HG03066 (cell line): Measurements from ENCODE around the gene MARK2.
A peak's percentile ranks its signal among the peaks of the same experiment; 100 is the strongest.
"Not testable (repeated sequence)": the region's sequence is repeated elsewhere in the genome, so short reads cannot be mapped to it uniquely, and the experiment has no call there.

Source experiments
- ATAC-seq: cut with Tn5 transposase; IDR thresholded peaks from one replicate; pipeline ENCODE4 v1.9.1; 2021; ENCODE audit warnings: low read depth; ENCODE audit not compliant: unreplicated experiment

The MARK2 gene

DNA sequence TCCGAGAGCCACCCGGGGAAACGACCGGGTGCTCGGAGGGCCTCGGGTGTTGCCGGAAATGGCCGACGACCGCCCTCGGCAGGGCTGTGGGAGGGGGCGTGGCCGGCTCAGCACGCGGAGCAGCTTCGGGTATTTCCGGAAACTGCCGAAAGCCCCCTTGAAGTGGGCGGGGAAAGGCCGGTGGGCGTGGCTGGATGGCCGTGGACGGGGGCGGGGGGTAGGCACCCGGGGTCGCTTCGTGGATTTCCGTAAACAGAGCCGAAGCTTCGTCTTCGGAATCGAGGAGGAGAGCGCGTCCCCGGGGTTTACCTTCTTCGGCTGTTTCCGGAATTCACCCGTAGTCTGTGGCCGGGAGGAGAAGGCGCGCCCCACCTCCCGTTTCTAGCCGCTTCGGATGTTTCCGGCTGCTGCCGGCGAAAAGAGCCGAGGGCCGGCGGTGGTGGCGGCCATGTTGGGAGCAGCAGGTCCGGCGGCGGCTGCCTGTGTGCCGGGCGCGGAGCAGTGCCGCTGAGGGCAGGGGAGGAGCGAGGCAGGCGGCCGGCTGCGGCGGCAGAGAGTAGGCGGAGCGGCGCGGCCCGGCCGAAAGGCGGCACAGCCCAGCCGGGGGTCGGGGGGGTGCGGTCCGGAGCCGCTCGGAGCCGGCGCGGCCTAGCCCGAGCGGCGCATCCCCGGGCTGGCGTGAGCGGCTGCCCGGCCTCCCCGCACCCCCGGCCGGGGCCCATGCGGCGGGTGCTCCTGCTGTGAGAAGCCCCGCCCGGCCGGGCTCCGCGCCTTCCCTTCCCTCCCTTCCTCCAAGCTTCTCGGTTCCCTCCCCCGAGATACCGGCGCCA lies at the start of gene MARK2:
TSS of gene MARK2 (plus strand) at position 433 of the 830 bp plus-strand sequence. CDS start at position 830, 397 bp downstream.
- peak; percentile 66 for ATAC-seq

GRCh38 chr11:63791495-63792167 lies 47.3 kb upstream of the MARK2 start:
- no peak for ATAC-seq

GRCh38 chr11:63793161-63793560 lies 45.7 kb upstream of the MARK2 start:
- no peak for ATAC-seq

DNA sequence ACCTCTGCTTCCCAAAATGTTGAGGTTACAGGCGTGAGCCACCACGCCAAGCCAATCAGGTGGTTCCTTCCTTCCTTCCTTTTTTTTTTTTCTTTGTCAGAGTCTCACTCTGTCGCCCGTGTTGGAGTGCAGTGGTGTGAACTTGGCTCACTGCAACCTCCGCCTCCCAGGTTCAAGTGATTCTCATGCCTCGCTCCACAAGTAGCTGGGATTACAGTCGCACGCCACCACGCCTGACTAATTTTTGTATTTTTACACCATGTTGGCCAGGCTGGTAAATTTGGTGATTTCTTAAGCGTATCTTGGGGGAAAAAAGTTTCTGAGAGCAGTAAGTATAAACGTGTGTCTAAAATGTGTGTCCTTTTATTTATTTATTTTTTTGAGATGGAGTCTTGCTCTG lies 43.8 kb upstream of the MARK2 start:
- no peak for ATAC-seq

- no peak for ATAC-seq
Observed at GRCh38 chr11:63800921-63801320, 38.0 kb upstream of the MARK2 start.

DNA sequence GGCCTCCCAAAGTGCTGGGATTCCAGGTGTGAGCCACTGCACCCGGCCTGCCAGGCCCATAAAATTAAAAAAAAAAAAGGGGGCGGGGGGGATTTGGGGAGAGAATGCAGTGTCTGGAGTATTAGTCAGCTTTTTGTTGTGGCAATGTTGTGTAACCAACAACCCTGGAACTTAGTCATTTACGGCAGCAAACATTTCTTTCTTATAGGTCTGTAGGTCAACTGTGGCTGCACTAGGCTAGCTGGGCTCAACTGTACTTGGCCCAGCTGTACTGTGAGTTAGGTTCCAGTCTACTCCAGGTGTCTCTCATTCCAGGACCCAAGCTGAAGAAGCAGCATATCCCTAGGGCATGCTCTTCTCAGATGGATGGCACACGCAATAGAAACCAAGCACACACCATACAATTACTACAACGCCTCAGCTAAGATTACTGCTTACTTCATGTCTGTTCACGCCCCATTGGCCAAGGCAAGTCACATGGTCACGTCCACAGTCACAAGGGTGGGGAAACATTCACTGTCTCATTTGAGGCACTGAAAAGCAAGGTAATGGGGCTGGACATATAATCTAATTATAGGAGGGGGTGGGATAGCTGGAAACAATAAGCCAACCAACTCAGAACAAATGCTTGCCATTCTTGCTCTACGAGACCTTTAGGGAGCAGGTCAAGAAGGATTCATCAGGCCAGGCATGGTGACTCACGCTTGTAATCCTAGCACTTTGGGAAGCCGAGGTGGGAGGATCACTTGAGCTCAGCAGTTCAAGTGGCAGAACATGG lies 36.1 kb upstream of the MARK2 start:
- no peak for ATAC-seq

GRCh38 chr11:63804259-63804658 lies 34.7 kb upstream of the MARK2 start:
- no peak for ATAC-seq

- ATAC-seq = no peak
Observed at GRCh38 chr11:63805844-63806415, 33.0 kb upstream of the MARK2 start.

- not testable (repeated sequence) for ATAC-seq
Observed at GRCh38 chr11:63810383-63810782, 28.5 kb upstream of the MARK2 start.

DNA sequence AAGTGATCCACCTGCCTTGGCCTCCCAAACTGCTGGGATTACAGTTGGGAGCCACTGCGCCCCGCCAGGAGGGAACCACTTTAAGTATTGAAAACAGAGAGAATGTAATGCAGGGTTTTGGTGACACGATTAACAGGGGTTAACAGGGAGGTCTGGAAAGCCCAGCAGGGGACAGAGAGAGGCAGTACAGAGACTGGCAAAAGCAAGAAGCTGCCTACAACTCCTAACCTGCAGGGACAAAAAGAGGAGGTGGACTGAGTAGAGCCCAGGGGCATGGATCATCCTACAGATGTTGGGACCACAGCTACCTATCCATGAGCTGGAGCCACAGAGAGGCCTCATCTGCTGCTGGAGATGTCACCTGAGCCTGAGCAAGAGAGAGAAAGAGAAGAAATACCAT lies 27.4 kb upstream of the MARK2 start:
- no peak for ATAC-seq

DNA sequence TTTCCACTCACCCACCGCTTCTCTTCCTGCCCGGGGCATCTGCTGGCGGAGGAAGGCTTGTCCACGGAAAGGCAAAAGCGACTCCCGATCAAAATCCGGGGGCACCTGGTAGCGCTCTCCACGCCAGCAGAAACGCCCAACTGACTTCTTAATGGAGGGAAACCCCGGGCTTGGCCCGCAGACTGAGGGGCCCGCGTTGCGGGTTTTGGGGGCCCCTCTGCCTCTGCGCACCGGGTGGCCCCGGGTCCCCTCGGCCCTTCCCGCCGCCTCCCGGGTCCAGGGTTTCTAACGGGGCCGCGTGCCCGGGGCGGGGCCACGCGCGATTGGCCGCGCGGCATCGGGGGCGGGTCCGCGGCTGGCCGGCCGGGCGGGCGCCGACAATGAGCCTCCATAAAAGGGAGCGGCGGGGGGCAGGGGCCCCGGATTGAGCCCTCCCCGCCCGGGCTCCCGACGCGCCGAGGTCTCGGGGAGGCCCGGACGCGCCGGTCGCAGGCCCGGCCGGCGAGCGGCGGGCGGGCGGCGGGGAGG lies 25.8 kb upstream of the MARK2 start, which contains the start of gene SPINDOC:
TSS of gene SPINDOC (plus strand) at position 422 of the 528 bp plus-strand sequence. CDS start 231 bp downstream, outside the sequence.
- ATAC-seq = peak; percentile 83

- ATAC-seq = peak; percentile 23
Observed at GRCh38 chr11:63813563-63814382, 25.1 kb upstream of the MARK2 start.

GRCh38 chr11:63814383-63814736 lies 24.6 kb upstream of the MARK2 start:
- no peak for ATAC-seq

DNA sequence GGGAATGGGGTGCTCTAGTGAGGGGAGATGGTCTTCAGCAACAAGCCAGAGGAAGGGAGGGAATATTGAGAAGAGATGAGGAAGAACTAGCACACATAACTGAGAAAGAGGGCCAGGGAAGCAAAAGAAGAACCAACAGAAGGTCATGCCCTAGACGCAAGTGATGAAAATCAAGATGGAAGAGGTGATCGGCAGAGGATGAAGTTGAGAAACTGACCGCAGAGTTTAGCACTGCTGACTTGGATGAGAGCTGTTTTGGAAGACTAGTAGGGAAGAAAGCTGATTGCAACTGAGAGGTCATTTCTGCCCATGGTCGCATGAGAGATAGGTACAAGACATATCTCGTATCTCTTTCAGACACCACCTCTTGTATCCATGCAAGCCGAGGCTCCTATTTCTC lies 22.7 kb upstream of the MARK2 start:
- ATAC-seq = no peak

DNA sequence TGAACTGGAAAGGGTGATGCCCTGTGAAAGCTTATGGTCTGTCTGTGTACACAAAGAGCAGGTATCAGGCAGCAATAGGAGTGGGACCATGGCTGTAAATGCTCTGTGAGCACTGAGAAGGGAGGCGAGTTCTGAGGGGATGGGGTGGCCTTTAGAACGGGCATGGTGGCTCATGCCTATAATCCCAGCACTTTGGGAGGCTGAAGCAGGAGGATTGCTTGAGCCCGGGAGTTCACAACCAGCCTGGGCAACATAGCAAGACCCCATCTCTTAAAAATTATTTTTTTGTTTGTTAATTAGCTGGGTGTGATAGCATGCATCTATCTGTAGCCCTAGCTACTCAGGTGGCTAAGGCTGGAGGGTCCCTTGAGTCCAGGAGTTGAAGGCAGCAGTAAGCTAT lies 22.2 kb upstream of the MARK2 start:
- ATAC-seq = no peak

GRCh38 chr11:63817758-63818498 lies 21.0 kb upstream of the MARK2 start:
- ATAC-seq = no peak

- no peak for ATAC-seq
Observed at GRCh38 chr11:63818609-63819008, 20.3 kb upstream of the MARK2 start.

DNA sequence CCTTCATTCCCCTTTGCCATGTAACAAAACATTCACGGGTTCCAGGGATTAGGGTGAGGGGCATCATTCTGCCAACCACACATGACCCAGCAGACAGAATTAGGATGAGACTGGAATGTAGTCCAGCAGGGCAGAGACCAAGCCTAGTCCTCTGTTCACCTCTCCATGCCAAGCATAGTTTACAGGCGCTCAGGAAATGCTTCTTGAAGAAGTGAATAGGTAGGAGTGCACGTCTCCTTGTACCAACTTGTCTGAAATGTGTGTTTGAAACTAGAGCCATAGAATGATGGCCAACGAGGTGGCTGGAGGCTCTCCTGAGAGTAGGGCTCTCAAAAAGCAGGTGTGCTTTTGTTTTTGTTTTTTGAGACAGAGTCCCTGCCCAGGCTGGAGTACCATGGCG lies 17.5 kb upstream of the MARK2 start:
- no peak for ATAC-seq
